GM19463 (cell line): Measurements from ENCODE around the gene FOXJ2.
A peak's percentile ranks its signal among the peaks of the same experiment; 100 is the strongest.
"Not testable (repeated sequence)": the region's sequence is repeated elsewhere in the genome, so short reads cannot be mapped to it uniquely, and the experiment has no call there.

Source experiments
- ATAC-seq: cut with Tn5 transposase; IDR thresholded peaks from one replicate; pipeline ENCODE4 v1.9.1; 2021; ENCODE audit warnings: mild to moderate bottlenecking, moderate library complexity; ENCODE audit not compliant: unreplicated experiment

Gene FOXJ2

DNA sequence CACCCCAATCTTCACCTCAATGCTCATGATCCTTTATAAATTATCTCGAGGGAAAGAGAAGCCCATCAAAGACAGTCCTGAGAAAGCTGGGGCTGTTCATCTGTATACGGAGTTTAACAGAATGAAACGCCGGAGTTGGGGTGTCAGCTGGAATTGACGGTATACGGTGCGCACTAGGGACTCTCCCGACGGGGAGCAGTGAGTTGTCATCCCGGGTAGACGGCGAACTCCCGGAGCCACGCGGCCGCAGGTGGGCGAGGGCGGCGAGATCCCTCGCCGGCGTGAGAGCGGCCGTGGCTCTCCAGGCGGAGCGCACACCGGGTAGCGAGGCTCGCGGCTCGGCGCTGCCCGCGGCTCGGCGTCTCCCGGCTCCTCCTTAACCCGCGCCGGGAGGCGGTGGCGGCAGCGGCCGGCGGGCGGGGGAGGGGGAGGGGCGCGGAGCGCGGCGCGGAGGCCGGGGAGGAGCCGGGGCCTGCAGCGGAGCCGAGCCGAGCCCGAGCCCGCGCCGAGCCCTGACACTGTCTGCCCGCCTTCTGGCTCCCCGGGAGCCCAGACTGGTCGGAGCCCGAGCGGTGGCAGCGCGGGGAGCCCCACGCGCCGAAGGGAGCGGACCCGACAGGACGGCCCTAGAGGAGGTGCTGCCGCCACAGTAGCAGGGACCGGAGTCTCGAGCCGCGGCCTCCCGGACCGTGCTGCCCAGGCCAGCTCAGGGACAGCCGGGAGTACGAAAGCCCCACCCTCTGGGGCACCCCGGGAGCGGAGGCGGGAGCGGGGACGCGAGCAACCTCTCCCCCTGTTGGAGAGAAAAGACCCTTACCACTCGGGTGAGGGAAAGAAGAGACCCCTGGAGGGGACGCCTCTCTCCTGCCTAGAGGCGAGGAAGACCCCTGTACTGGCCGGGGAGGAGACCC is at the start of gene FOXJ2:
Gene FOXJ2, plus strand, starts transcription at position 475 of the 911 bp plus-strand sequence. CDS start 7,117 bp downstream, outside the sequence.
- ATAC-seq: peak; percentile 82

GRCh38 chr12:7983019-7983418 is 49.5 kb upstream of the FOXJ2 start:
- ATAC-seq: not testable (repeated sequence)

GRCh38 chr12:7983460-7983859 is 49.1 kb upstream of the FOXJ2 start:
- not testable (repeated sequence) for ATAC-seq

DNA sequence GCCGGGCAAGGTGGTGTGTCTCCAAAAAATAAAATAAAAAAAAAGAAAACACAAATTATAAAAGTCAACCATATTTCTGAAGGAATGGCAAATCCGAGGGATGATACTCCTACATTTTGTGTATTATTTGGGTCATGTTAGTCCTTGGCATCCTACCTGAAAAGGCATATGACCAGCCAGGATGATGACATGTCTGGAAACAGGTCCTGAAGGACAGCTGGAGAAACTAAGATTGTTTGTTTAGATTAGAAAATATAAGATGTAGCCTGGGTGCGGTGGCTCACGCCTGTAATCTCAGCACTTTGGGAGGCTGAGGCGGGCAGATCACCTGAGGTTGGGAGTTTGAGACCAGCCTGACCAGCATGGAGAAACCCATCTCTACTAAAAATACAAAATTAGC is 47.6 kb upstream of the FOXJ2 start:
- no peak for ATAC-seq

DNA sequence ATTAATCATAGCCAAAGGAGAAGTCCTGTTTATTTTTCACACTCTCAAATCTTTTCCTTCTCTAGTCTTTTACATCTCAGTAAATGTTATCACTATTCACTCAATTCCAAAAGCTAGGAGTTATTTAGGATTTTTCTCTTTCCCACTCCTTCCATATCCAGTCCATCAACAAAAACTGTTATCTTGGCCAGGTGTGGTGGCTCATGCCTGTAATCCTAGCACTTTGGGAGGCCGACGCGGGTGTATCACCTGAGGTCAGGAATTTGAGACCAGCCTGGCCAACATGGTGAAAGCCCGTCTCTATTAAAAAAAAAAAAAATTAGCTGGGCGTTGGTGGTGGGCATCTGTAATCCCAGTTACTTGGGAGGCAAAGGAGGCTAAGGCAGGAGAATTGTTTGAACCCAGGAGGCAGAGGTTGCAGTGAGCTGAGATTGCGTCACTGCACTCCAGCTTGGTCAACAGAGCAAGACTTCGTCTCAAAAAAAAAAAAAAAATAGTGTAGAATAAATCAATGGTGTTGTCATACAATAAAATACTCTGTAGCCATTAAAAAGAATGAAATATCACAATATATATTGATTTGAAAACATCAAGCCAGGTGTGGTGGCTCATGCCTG is 46.6 kb upstream of the FOXJ2 start:
- no peak for ATAC-seq

DNA sequence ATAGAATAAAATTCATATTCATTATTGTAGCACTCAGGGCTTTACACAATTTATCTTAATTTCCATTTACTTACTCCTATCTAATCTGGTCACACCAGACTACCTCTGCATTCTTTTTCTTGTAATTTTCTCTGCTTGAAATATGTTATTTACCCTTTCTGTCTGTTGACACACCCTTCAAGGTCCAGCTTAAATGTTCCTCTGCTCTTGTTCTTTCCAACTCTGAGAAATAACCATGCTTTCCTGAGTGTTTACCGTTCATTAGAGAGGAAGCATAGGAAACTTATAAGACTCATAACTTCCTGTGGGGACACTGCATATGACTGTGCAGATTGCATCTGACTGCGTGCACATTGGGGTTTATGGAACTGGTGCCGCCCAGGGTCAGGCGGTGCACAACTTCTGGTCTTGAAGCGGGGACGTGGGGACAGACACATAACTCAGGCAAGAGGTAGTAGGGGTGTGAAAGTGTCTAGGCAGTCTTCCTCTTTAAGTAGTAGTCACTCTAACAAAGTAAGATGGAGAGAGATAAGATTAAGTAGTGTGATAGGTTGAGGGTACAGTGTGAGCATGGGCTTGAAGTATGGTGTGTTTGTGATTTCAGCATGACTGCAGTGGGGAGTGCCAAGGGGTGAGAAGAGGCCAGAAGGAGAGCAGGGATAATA is 42.6 kb upstream of the FOXJ2 start:
- peak; percentile 51 for ATAC-seq

- ATAC-seq: no peak
Measured at GRCh38 chr12:7991535-7991934, 41.0 kb upstream of the FOXJ2 start.

DNA sequence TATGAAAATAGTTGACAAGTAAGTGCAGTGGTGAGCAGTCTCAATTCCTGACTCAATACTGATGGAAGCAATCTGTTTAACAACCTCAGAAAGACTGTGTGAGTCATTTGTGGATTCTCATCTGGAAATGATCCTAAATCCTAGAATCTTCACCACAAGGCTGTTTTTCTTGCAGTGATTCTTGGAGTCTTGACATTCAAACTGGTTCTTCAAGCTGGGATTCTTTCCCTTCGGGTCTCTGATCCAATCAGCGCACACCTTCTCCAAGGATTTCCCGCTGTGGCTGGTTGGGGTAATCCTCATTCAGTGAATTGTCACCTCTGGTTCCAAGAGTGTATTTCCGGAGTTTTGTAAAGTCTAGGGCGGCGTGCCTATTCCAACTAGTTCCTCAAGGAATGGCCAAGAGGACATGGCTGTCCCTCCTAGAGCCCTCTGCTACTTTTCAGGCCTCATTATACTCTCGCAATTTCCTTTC is 37.7 kb upstream of the FOXJ2 start:
- peak; percentile 14 for ATAC-seq

GRCh38 chr12:7995266-7995963 is 37.1 kb upstream of the FOXJ2 start:
- ATAC-seq: peak; percentile 99

GRCh38 chr12:8000827-8001226 is 31.7 kb upstream of the FOXJ2 start:
- not testable (repeated sequence) for ATAC-seq

DNA sequence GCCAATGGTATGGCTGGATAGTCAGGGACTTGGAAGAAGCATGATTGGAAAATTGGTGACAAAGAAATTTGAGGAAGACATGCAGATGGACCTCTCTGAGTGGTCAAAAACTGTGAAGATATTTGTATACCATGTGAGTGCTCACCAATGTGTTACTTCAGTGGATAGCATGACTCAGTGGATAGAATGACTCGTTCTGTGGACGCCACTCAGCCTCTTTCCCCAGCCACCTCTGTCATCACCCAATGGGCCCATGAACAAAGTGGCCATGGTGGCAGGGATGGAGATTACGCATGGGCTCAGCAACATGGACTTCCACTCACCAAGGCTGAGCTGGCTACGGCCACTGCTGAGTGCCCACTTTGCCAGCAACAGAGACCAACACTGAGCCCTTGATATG is 31.0 kb upstream of the FOXJ2 start:
- ATAC-seq: not testable (repeated sequence)

DNA sequence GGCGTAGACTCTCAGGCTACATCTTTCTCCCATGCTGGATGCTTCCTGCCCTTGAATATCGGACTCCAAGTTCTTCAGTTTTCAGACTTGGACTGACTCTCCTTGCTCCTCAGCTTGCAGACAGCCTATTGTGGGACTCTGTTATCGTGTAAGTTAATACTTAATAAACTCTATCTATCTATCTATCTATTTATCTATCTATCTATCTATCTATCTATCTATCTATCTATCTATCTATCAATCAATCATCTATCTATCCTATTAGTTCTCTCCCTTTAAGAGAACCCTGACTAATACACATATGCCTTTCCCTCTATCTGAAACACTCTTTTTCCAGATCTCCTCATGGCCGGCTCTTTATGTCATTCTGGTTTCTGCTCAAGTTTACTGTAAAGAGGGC is 27.6 kb upstream of the FOXJ2 start:
- not testable (repeated sequence) for ATAC-seq

GRCh38 chr12:8011331-8011730 is 21.2 kb upstream of the FOXJ2 start:
- no peak for ATAC-seq

DNA sequence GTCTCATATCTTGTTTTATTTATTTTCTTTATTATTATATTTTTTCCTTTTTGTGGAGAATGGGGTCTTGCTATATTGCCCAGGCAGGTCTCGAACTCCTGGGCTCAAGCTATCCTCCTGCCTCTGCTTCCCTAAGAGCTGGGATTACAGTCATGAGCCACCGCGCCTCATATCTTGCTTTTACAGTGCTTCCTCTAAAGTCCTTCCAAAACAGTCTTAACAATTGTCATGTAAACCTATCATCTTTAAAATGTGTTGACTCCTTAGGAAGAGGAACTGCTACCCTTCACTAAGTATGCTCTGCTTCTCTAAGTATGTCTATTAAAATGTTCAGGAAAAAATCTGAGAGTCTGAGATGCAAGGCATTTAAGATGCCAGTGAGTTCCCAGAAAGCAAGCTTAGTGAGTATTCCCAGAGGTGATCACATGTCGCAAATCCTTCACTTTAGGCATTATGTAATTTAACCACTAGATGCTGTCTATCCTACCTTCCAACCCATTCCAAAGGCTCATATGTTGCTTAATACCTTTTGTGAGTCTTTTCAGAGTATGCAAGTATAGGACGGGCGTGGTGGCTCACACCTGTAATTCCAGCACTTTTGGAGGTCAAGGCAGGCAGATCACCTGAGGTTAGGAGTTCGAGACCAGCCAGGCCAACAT is 19.7 kb upstream of the FOXJ2 start:
- no peak for ATAC-seq

- ATAC-seq: no peak
Measured at GRCh38 chr12:8014836-8015235, 17.7 kb upstream of the FOXJ2 start.

DNA sequence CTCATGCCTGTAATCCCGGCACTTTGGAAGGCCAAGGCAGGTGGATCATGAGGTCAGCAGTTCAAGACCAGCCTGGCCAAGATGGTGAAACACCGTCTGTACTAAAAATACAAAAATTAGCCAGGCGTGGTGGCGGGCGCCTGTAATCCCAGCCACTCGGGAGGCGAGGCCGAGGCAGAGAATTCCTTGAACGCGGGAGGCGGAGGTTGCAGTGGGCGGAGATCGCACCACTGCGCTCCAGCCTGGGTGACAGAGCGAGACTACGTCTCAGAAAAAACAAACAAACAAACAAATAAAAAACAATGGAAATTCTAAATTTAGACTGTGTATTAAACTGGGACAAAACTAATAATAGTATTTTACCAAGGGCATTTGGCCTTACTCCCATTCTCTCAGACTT is 14.3 kb upstream of the FOXJ2 start:
- ATAC-seq: not testable (repeated sequence)

DNA sequence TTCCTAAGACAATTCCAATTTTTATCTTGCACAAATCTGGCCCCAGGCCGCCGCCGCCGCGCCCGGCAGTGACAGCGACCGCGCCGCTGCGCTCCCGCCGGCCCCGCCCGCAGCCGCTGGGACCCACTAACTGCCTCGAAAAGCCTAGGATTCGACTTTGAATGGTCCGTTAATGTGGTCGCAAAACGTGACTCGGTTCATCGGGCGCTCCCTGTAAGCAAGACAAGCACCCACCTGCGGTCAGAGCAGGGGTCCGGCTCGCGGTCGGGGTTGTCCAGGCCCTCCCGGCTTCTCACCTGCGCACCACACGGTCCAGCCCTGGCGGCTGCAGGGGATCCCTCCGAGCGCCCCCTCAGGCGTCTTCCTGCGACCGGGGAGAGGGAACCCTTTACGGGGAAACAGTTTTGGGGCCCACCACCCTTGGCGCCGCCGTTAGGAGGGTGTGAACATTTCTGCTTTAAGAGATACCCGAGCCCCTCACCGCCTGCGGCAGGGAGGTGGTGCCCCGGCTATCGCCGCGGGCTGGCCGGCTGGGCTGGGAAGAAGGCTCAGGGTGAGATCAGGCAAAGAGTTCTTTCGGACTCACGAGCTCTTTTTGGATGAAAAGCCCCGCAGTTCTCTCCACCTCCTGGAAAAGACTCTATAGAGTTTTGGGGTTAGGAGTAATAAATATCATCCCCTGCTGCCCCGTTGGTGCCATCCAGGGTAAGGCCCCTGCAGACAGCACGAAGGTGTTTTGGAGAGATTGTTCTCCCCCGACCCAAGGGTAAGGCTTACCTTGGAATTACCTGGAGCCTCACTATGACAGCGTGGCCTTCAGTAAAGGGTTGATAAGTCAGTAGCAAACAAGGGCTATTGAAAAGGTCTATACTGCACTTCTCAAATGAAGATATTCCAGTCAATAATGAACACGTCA is 13.6 kb upstream of the FOXJ2 start:
- no peak for ATAC-seq

DNA sequence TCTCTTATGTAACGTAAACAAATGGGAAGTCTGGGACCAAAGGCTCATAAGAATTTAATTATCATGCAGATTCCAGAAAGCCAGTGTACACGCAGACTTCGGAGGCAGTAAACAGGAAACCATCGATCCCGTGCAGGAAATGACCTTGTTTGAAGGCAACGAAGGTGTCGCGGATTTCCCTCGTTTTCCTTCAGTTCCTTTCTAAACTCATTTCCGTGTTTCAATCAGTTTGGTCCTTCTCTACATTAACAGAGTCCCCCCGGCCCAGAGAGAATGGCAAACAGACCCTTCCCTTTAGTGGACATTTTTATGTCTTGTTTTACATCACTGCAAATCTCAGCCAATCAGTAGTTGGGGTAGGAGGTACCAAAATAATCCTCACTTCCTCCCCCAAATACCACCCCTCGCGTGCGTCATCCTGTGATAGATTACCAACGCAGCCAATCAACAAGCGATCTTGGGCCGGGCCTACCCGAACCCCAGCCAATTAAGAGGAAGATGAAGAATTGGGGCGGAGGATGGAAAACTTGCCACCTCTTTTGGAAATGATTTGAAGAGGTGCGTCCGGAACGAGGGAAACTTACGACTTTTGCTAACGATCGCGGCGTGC is 6.1 kb upstream of the FOXJ2 start:
- peak; percentile 99 for ATAC-seq

GRCh38 chr12:8027856-8028255 is 4.7 kb upstream of the FOXJ2 start:
- no peak for ATAC-seq
